Cardiac atrium fibroblast (primary cell): ENCODE results near the gene ARL1. TPM values are rescaled to one million over a fixed set of nuclear protein-coding genes. Genes with fewer than 3 reads are reported as not detected.

Experiments used
- total RNA-seq: library from RNA; depleted of rRNA; stranded (reverse); fragments of >200 nt; gene quantifications from 2 replicates; pipeline ENCODE4 v1.2.3, GENCODE V29; 2015

Gene ARL1
- total RNA-seq: 69.9 and 79.1 TPM in 2 replicates

GRCh38 chr12:101407436-101408345 is at the start of gene ARL1:
Gene ARL1, minus strand, starts transcription at chr12:101407772. Its CDS starts 127 bp downstream, at chr12:101407645.

Other genes starting within 250 kb of the ARL1 start
- gene SLC5A8, start 197.5 kb downstream of the ARL1 start, total RNA-seq: not detected in 2 replicates
- 8.1 and 9.4 TPM in 2 replicates for gene UTP20, start 127.7 kb downstream of the ARL1 start, total RNA-seq
- gene SPIC, start 67.6 kb upstream of the ARL1 start, total RNA-seq: not detected in 2 replicates
- gene MYBPC1, start 187.2 kb upstream of the ARL1 start, total RNA-seq: not detected in 2 replicates